HG02981 (cell line): ENCODE measurements around the gene SLC17A9.

Source experiments
- ATAC-seq: cut with Tn5 transposase; IDR thresholded peaks from one replicate; pipeline ENCODE4 v1.9.1; 2021; ENCODE audit warnings: mild to moderate bottlenecking, moderate library complexity; ENCODE audit not compliant: unreplicated experiment

SLC17A9 gene

GRCh38 chr20:62967149-62967501 is 14.6 kb downstream of the SLC17A9 start:
- ATAC-seq, result no peak

DNA sequence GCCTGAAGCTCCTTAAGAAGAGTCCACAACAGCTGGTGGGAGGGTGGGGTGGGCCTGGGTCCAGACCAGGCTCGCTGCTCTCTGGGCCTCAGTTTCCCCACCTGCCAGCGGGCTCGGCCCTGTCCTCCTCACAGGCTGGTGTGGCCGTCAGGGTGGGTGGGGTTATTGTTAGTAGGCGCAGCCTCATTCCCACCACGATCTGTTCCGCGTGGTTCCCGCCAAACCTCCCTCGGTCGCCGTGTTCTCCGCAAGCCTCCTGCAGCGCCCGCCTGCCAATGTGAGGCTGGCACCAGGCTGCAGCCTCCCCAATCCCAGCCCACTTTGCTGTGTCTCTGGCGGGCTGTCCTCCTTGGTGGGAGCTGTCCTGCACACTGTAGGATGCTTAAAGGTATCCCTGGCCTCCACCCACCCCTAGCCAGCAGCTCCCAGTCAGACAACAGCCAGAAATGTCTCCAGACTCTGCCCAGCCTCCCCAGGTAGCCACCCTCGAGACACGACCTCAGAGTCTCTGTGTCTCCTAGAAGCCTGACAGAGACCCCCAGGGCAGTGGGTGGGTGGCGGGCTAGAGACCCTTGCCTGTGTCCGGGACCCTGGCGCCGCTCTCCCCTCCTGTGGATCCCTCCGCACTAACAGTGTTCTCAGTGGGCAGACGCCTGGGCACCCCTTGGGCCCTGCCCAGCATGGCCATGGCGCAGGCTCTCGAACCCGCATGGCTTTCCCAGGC is 15.3 kb downstream of the SLC17A9 start:
- ATAC-seq, result no peak

DNA sequence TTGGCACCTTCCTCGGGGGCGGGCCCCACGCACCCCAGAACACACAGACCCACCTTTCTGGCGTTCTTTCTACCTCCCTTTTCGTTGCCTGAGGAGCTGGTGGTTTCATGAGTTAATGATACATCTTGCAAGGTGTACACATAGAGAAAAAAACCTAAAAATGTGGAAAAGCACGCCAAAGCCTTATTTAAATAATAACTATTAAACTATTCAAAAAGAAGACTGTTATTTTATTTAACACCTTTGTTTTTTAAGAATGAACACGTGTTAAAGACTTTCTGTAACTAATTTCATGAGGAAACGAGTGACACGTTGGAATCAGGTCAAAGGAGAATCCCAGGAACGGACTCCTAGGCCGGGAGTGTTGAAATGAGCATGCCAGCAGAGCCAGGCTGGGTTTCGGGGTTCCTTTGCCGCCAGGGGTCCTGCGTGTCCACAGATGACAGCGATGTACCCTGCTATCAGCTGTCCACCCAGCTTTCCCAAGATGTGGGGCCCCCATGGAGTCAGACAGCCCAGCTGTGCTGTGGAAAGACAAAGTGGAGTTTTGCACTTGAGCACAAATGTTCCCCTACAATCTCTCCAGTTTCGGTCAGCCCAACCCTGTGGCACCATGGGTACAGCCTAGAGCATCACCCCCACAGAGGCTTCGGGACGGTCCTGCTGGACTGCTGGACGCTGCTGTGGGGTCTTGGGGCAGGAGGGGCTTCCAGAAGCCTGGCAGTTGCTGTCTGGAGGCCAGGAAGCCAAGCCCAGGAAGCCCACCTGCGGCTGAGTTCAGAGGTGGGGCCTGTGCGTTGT is 16.1 kb downstream of the SLC17A9 start:
- no peak for ATAC-seq

DNA sequence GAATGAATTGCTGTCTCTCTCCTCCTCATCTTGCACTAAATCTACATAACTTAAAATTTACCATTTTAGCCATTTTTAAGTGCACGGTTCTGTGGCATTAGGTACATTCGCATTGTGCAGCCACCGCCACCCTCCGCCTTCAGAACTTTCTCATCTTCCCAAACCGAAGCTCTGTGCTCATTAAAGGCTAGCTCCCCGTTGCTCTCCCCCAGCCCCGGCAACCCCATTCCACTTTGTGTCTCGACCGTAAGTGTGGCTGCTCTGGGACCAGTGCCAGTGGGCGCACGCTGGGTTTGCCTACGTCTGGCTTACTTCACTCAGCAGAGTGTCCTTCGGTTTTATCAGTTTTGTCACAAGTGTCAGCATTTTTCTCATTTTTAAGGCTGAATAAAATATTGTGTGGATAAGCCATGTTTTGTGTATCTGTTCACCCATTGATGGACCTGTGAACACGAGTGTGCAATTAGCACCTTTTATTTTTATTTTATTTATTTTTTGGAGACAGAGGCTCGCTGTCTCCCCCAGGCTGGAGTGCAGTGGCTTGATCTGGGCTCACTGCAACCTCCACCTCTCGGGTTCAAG is 16.8 kb downstream of the SLC17A9 start:
- no peak for ATAC-seq

- no peak for ATAC-seq
Observed at GRCh38 chr20:62969939-62970306, 17.4 kb downstream of the SLC17A9 start.

DNA sequence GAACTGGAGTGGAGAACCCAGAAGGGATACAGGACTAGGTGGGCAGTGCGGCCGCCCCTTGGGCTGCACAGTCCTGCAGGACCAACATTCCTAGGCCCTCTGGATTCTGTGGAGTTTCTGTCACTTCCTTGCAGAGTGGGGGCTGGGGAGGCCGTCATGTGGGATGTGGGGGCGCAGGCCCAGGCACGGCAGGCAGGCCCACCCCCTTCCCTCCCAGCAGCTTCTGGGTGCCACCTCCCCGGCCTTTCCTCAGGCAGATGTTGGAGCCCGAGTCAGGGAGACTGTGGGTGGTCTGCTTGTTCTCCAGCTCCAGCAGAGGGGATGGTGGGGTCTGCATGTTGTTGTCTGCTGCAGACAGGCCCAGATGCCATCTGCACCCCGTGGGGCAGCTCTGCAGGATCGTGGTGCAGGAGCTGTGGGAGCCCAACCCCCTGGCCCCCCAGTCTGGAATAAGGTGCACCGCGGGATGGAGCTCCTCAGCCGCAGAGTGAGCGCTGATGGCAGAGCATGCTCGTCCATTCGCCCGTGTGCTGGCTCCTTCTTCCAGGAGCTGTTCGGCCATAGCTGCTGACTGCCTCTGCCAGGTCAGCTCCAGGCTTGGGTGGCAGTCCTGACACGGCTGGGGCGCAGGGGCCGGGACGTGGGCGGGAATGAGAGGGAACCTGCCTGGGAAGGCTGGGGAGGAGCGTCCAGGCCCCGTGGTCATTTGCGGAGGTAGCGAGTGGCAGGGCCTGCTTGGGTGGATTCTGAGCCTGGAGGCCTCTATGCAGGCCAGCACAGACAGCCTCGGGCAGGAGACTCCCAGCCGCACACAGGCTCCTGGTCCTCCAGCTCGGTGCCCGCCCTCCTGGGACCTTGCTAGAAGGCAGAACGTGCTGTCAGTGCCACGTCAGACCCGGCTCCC is 18.1 kb downstream of the SLC17A9 start:
- no peak for ATAC-seq

DNA sequence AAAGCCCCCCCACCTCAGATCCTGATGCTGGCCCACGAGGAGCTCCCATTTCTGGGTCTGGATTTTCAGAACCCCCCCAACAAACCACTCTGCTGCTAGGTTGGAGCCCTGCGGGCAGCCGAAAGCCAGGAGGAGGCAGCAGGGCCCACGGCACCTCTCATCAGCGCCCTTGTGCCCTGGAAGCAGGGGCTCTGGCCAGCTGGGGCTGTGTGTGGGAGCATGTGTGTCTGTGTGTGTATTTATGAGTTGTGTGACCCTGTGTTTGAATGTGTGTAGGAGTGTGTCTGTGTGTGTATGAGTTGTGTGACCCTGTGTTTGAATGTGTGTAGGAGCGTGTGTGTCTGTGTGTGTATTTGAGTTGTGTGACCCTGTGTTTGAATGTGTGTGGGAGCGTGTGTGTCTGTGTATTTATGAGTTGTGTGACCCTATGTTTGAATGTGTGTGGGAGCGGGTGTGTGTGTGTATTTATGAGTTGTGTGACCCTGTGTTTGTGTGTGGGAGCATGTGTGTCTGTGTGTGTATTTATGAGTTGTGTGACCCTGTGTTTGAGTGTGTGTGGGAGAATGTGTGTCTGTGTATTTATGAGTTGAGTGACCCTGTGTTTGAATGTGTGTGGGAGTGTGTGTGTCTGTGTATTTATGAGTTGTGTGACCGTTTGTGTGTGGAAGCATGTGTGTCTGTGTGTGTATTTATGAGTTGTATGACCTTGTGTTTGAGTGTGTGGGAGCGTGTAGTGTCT is 18.9 kb downstream of the SLC17A9 start:
- no peak for ATAC-seq

DNA sequence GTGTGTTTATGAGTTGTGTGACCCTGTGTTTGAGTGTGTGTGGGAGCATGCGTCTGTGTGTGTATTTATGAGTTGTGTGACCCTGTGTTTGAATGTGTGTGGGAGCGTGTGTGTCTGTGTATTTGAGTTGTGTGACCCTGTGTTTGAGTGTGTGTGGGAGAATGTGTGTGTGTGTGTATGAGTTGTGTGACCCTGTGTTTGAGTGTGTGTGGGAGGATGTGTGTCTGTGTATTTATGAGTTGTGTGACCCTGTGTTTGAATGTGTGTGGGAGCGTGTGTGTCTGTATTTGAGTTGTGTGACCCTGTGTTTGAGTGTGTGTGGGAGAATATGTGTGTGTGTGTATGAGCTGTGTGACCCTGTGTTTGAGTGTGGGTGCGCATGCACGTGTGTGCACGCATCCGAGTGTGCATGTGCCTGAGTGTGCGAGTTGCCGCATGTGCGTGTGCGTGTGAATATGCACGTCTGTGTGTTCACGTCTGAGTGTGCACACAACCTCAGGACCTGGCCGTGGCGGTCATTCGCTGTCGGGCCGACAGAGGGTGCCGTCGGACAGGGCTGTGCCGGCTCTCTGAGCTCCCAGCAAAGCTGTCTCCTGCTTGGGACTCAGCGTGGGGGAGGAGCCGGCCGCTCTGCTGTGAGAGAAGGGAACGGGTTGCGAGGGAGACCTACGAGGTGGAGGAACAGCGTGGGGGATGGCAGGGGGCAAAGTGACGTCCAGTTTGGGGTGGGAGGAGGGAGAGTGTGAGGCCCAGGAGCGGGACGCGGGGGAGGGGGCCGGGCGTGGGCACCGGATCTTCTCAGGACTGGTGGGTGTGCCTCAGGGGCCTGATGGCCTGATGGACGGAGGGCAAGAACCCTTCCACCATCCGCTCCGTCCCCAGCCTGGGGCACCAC is 19.7 kb downstream of the SLC17A9 start:
- peak; percentile 49 for ATAC-seq

GRCh38 chr20:62972845-62973745 is 20.6 kb downstream of the SLC17A9 start:
- no peak for ATAC-seq

DNA sequence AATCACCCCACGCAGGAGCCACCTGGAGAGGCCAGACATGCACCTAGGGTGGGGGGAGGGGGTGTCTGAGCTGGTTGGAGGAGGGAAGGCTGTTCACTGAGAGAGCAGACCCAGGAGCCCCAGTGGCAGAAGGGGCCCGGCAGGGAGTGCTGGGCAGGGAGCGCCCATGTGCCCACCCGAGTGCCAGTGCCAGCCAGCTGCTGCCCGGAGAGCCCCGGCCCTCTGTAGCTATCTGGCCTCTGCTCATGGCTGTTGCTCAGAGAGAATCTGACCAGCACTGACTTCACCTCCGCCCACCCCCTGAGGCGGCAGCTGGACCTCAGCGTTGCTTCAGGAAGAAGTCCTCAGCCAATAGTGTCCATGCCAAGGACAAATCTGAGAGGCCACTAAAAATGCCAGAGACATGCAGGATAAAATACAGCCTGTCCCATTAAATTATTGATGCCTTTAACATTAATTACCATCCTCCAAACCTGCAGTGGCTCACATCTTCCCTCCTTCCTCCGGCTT is 22.8 kb downstream of the SLC17A9 start:
- ATAC-seq, result no peak

DNA sequence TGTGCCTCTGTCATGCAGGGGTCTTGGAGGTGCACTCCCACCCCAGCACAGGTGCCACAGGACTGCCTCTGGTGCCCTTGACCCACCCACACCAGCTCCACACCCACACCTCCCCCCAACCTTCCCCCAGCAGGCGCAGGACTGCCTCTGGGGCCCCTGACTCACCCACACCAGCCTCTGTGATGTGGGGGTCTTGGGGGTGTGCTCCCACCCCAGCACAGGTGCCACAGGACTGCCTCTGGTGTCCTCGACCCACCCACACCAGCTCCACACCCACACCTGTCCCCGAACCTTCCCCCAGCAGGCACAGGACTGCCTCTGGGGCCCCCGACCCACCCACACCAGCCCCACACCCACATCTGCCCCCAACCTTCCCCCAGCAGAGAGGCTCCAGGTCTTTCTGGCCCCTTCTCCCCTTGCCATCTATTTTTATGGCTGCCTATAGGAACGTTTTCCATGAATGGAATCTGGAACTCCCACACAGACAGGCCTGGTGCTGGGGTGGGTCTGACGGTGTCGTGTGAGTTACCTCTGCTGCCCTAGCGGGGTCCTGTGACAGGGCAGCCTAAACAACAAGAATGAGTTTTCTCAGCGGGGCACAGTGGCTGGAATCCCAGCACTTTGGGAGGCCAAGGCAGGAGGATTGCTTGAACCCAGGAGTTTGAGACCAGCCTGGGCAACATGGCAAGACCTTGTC is 23.5 kb downstream of the SLC17A9 start:
- no peak for ATAC-seq

- no peak for ATAC-seq
Observed at GRCh38 chr20:62976886-62977285, 24.4 kb downstream of the SLC17A9 start.

- ATAC-seq, result peak; percentile 48
Observed at GRCh38 chr20:62977613-62978560, 25.4 kb downstream of the SLC17A9 start.

DNA sequence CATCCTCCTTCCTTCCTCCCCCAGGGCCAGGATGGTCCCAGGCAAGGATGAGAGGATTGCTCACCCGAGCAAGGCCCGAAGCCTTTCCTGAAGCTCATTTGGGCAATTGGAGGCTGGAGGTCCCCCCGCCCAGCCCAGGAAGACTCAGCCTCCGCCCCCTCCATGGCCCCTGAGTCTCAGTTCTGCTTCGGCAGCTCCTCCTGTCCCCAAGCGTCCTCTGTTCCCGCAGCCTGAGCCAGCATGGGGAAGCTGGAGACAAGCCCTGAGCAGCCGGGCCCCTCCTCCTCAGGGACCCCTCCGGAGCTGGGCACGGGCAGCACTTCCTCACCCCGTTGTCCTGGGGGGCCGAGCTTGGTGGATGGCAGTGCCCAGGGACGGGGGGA is 26.0 kb downstream of the SLC17A9 start:
- ATAC-seq, result no peak

- no peak for ATAC-seq
Observed at GRCh38 chr20:62979310-62979709, 26.8 kb downstream of the SLC17A9 start.

DNA sequence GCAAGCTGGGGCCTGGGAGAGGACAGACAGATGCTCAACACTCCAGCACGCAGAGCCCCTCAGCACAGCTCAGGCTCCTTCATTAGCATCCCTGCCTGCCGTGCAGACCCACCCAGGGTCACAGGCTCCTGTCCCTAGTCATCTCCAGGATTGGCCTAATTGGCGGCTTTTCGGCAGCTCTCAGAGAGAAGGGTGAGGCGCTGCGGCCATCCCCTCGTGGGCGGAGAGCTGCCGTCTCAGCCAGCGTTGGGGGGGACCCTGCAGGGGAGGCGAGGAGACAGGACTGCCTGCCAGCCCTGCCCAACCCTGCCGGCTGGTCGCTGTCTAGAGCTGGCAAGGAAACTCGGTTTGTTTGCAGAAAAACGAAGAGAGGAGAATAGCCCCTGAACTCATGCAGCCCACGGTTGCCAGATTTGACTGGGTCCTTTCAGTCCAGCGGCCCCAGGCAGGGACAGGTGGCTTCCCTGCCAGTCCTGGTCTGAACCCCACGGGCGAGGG is 27.4 kb downstream of the SLC17A9 start:
- ATAC-seq, result no peak
